HEK293 (cell line): Measurements from ENCODE around the gene CHMP5.

Experiments used
- CTCF ChIA-PET: fragments of 350-600 bp; formaldehyde crosslinking; extraction: SDS; loops from one replicate; lab custom pipeline; 2021; ENCODE audit warnings: antibody characterized with exemption; lab: Yijun Ruan, JAX
- POLR2A ChIA-PET: fragments of 300-600 bp; formaldehyde crosslinking; extraction: SDS; loops from one replicate; lab custom pipeline; 2020; ENCODE audit warnings: antibody characterized with exemption, inconsistent platforms; lab: Yijun Ruan, JAX
- H3K27ac ChIP-seq: fragments of 200-500 bp; sonication (Bioruptor generic); 2 replicates; pipeline ENCODE4 v1.5.1; 2014; ENCODE audit warnings: low read depth, low read length, control low read depth, inconsistent platforms; ENCODE audit errors: extremely low read depth
- H3K36me3 ChIP-seq, 2 experiments: fragments of 200-500 bp in 1 of 2; sonication (Bioruptor generic) in 1 of 2; 1 replicate in 1 of 2; 2 replicates in 1 of 2; pipeline ENCODE4 v1.5.1; 2014 to 2017; ENCODE audit warnings: inconsistent platforms in 2 of 2, low read length in 2 of 2; ENCODE audit not compliant: control insufficient read depth in 2 of 2, insufficient read depth in 1 of 2
- H3K4me1 ChIP-seq: fragments of 200-500 bp; sonication (Bioruptor generic); 2 replicates; pipeline ENCODE4 v1.5.1; 2014; ENCODE audit warnings: mild to moderate bottlenecking, low read length, inconsistent platforms; ENCODE audit not compliant: control insufficient read depth, insufficient read depth
- H3K4me3 ChIP-seq: 2 replicates; pipeline ENCODE4 v1.5.1; 2011; ENCODE audit warnings: low read depth, mild to moderate bottlenecking, control low read depth, low read length, moderate library complexity
- H3K9me3 ChIP-seq: fragments of 200-500 bp; sonication (Bioruptor generic); 2 replicates; pipeline ENCODE4 v1.5.1; 2014; ENCODE audit warnings: low read depth, low read length, inconsistent platforms; ENCODE audit not compliant: control insufficient read depth, insufficient read depth
- AEBP2 ChIP-seq: fragments of 450-650 bp; formaldehyde crosslinking; IDR thresholded peaks from 2 replicates; pipeline ENCODE4 v1.5.1; 2016; ENCODE audit warnings: missing biosample characterization, missing genetic modification characterization, borderline replicate concordance
- MEIS1 ChIP-seq: sonication (generic); formaldehyde crosslinking; IDR thresholded peaks from 2 replicates; pipeline ENCODE4 v1.8.1; 2022; ENCODE audit warnings: missing genetic modification reagents, mild to moderate bottlenecking, borderline replicate concordance
- OSR2 ChIP-seq: fragments of 450-650 bp; formaldehyde crosslinking; IDR thresholded peaks from 2 replicates; pipeline ENCODE4 v1.5.1; 2016; ENCODE audit warnings: missing biosample characterization, missing genetic modification characterization
- OVOL3 ChIP-seq: fragments of 450-650 bp; formaldehyde crosslinking; IDR thresholded peaks from 2 replicates; pipeline ENCODE4 v1.5.1; 2016; ENCODE audit warnings: missing biosample characterization, missing genetic modification characterization
- PRDM10 ChIP-seq: fragments of 450-650 bp; formaldehyde crosslinking; IDR thresholded peaks from 2 replicates; pipeline ENCODE4 v1.5.1; 2016; ENCODE audit warnings: missing biosample characterization, missing genetic modification characterization
- PRDM6 ChIP-seq: fragments of 450-650 bp; formaldehyde crosslinking; IDR thresholded peaks from 2 replicates; pipeline ENCODE4 v1.5.1; 2017; ENCODE audit warnings: missing biosample characterization, missing genetic modification characterization
- SP7 ChIP-seq: fragments of 450-650 bp; formaldehyde crosslinking; IDR thresholded peaks from 2 replicates; pipeline ENCODE4 v1.5.1; 2016; ENCODE audit warnings: missing biosample characterization, missing genetic modification characterization
- TCF7L2 ChIP-seq: IDR thresholded peaks from 2 replicates; pipeline ENCODE4 v1.6.1; 2011; ENCODE audit warnings: low read depth, mild to moderate bottlenecking, inconsistent platforms, low read length, moderate library complexity, borderline replicate concordance
- YY2 ChIP-seq: fragments of 450-650 bp; formaldehyde crosslinking; IDR thresholded peaks from 2 replicates; pipeline ENCODE4 v1.5.1; 2016; ENCODE audit warnings: missing biosample characterization, missing genetic modification characterization
- ZBTB10 ChIP-seq: fragments of 450-650 bp; formaldehyde crosslinking; IDR thresholded peaks from 2 replicates; pipeline ENCODE4 v1.5.1; 2016; ENCODE audit warnings: missing biosample characterization, missing genetic modification characterization
- ZBTB7A ChIP-seq: fragments of 450-650 bp; formaldehyde crosslinking; IDR thresholded peaks from 2 replicates; pipeline ENCODE4 v1.5.1; 2016; ENCODE audit warnings: low read depth, missing biosample characterization, missing genetic modification characterization
- ZBTB8A ChIP-seq: fragments of 450-650 bp; formaldehyde crosslinking; IDR thresholded peaks from 2 replicates; pipeline ENCODE4 v1.5.1; 2016; ENCODE audit warnings: missing biosample characterization, missing genetic modification characterization
- ZIC2 ChIP-seq: fragments of 450-650 bp; formaldehyde crosslinking; IDR thresholded peaks from 2 replicates; pipeline ENCODE4 v1.5.1; 2016; ENCODE audit warnings: missing biosample characterization, missing genetic modification characterization
- ZNF19 ChIP-seq: fragments of 450-650 bp; formaldehyde crosslinking; IDR thresholded peaks from 2 replicates; pipeline ENCODE4; 2016; ENCODE audit warnings: missing biosample characterization, missing genetic modification characterization, low read depth
- ZNF221 ChIP-seq: fragments of 450-650 bp; formaldehyde crosslinking; IDR thresholded peaks from 2 replicates; pipeline ENCODE4 v1.5.1; 2017; ENCODE audit warnings: missing biosample characterization, missing genetic modification characterization, borderline replicate concordance
- ZNF292 ChIP-seq: fragments of 450-650 bp; formaldehyde crosslinking; IDR thresholded peaks from 2 replicates; pipeline ENCODE4 v1.5.1; 2016; ENCODE audit warnings: low read depth, missing biosample characterization, missing genetic modification characterization, borderline replicate concordance
- ZNF335 ChIP-seq: fragments of 450-650 bp; formaldehyde crosslinking; conservative IDR thresholded peaks from 2 replicates; pipeline ENCODE4 v1.5.1; 2016; ENCODE audit warnings: missing biosample characterization, missing genetic modification characterization
- ZNF423 ChIP-seq: fragments of 450-650 bp; formaldehyde crosslinking; IDR thresholded peaks from 2 replicates; pipeline ENCODE4 v1.5.1; 2016; ENCODE audit warnings: missing biosample characterization, missing genetic modification characterization
- ZNF433 ChIP-seq: fragments of 450-650 bp; formaldehyde crosslinking; IDR thresholded peaks from 2 replicates; pipeline ENCODE4 v1.5.1; 2016; ENCODE audit warnings: missing biosample characterization, missing genetic modification characterization, low read depth
- ZNF510 ChIP-seq: fragments of 450-650 bp; formaldehyde crosslinking; IDR thresholded peaks from 2 replicates; pipeline ENCODE4 v1.5.1; 2018; ENCODE audit warnings: mild to moderate bottlenecking, missing genetic modification characterization, missing biosample characterization; ENCODE audit not compliant: insufficient replicate concordance
- ZNF544 ChIP-seq: fragments of 450-650 bp; formaldehyde crosslinking; IDR thresholded peaks from 2 replicates; pipeline ENCODE4 v1.5.0; 2017; ENCODE audit warnings: missing biosample characterization, missing genetic modification characterization
- ZNF555 ChIP-seq: fragments of 450-650 bp; formaldehyde crosslinking; conservative IDR thresholded peaks from 2 replicates; pipeline ENCODE4 v1.5.1; 2017; ENCODE audit warnings: missing biosample characterization, mild to moderate bottlenecking, missing genetic modification characterization, inconsistent platforms
- ZNF658 ChIP-seq: fragments of 450-650 bp; formaldehyde crosslinking; IDR thresholded peaks from 2 replicates; pipeline ENCODE4; 2016; ENCODE audit warnings: missing biosample characterization, missing genetic modification characterization
- ZNF792 ChIP-seq: fragments of 450-650 bp; formaldehyde crosslinking; IDR thresholded peaks from 2 replicates; pipeline ENCODE4 v1.5.1; 2016; ENCODE audit warnings: missing biosample characterization, missing genetic modification characterization
- ZNF843 ChIP-seq: fragments of 450-650 bp; formaldehyde crosslinking; IDR thresholded peaks from 2 replicates; pipeline ENCODE4 v1.5.1; 2016; ENCODE audit warnings: missing biosample characterization, missing genetic modification characterization

Gene CHMP5

GRCh38 chr9:33233626-33234342 lies 31.1 kb upstream of the CHMP5 start (continued):
- no peak for TF ChIP-seq ZNF19 (tag by site-specific recombination)
- peak; percentile 30 for TF ChIP-seq OSR2 (tag by site-specific recombination)
- TF ChIP-seq ZNF510 (tag by site-specific recombination): no peak
- no peak for TF ChIP-seq SP7 (tag by site-specific recombination)
- no peak for TF ChIP-seq ZNF292 (tag by site-specific recombination)
- TF ChIP-seq ZNF792 (tag by site-specific recombination): no peak
- no peak for TF ChIP-seq ZNF433 (tag by site-specific recombination)
- no peak for TF ChIP-seq ZBTB7A (tag by site-specific recombination)
- TF ChIP-seq PRDM10: peak; percentile 68
- TF ChIP-seq ZNF544 (tag by site-specific recombination): no peak
- TF ChIP-seq YY2: no peak
- TF ChIP-seq ZNF221 (tag by site-specific recombination): no peak
- TF ChIP-seq AEBP2 (tag by site-specific recombination): no peak

- ChIA-PET POLR2A (interaction anchor here (0.5 to 1.1 kb wide), 2 partner anchors 13 to 24 kb away, joined by 3 to 7 read pairs; no protein-coding TSS in a partner anchor), CTCF (interaction anchor here (0.7 to 2.0 kb wide), 5 partner anchors 9 to 152 kb away, joined by 3 to 11 read pairs (median 4); no protein-coding TSS in a partner anchor)
- Histone ChIP-seq H3K9me3 (no peaks in the 10 kb centered on the region), H3K4me3 (no peak overlapping the region), H3K36me3 (no peaks in the 10 kb centered on the region), H3K4me1 (peaks cover 7% of the 10 kb centered on the region), H3K27ac (no peak overlapping the region)
- TF ChIP-seq ZNF843 (no peak), ZNF423 (tag by site-specific recombination) (no peak), ZIC2 (tag by site-specific recombination) (no peak), PRDM6 (tag by site-specific recombination) (no peak), ZNF335 (tag by site-specific recombination) (no peak), ZNF658 (tag by site-specific recombination) (no peak), OVOL3 (no peak), MEIS1 (CRISPR knock-in tag) (no peak), ZBTB8A (tag by site-specific recombination) (no peak), ZNF555 (no peak), TCF7L2 (no peak), ZBTB10 (tag by site-specific recombination) (no peak)
Observed at GRCh38 chr9:33234511-33235467, 30.1 kb upstream of the CHMP5 start.
